A673 (cell line): ENCODE measurements around the gene GPHN.

Experiments
- CTCF ChIP-seq: fragments of 300-800, 200-600 bp; sonication (generic); conservative IDR thresholded peaks from 2 replicates; pipeline ENCODE4 v1.5.1; 2017; ENCODE audit warnings: low read depth, mild to moderate bottlenecking, antibody characterized with exemption, low read length, moderate library complexity, mixed read lengths
- EZH2 ChIP-seq: fragments of 200-600 bp; sonication (generic); IDR thresholded peaks from 2 replicates; pipeline ENCODE4 v1.6.1; 2017; ENCODE audit warnings: borderline replicate concordance, low read depth, mild to moderate bottlenecking, mixed read lengths, antibody characterized with exemption, low read length; ENCODE audit not compliant: poor library complexity, severe bottlenecking

GRCh38 chr14:66857867-66858266, 349.9 kb downstream of the GPHN start:
- TF ChIP-seq EZH2, result no peak
- no peak for TF ChIP-seq CTCF
